H1 (cell line): ENCODE measurements around the gene ADRM1. TPM values are rescaled to one million over a fixed set of nuclear protein-coding genes. Genes with fewer than 3 reads are reported as not detected.

Experiments used
- CTCF ChIA-PET: fragments of 300-600 bp; sonication (Branson Sonifier 250); formaldehyde crosslinking; loops from one replicate; lab custom pipeline; 2021; ENCODE audit not compliant: partially characterized antibody; lab: Charles Lee
- POLR2A ChIA-PET: fragments of 300-600 bp; sonication (Branson Sonifier 250); formaldehyde crosslinking; loops from one replicate; lab custom pipeline; 2021; ENCODE audit warnings: inconsistent platforms; ENCODE audit not compliant: partially characterized antibody; lab: Charles Lee
- DNase-seq, 2 experiments: peaks; one replicate each; pipeline versions ENCODE4 v3.0.0 to v3.0.0-alpha.2; 2010 to 2022; ENCODE audit warnings: low spot score in 2 of 2, low read depth in 1 of 2, mixed read lengths in 1 of 2
- FAIRE-seq: peaks from 2 replicates; lab custom pipeline; 2011; peaks lifted over from hg19 to GRCh38; lab: Jason Lieb, UNC
- H2AFZ ChIP-seq: 2 replicates; pipeline ENCODE4 v1.8.1; 2012; ENCODE audit warnings: low read length, inconsistent platforms
- H2AK5ac ChIP-seq: 2 replicates; pipeline ENCODE4 v1.6.1; 2013; ENCODE audit warnings: low read depth, low read length
- H2BK120ac ChIP-seq: replicated peaks from 2 replicates; pipeline ENCODE3; 2013; ENCODE audit warnings: low read depth, low read length, inconsistent platforms
- H2BK12ac ChIP-seq: 2 replicates; pipeline ENCODE4 v1.6.1; 2013; ENCODE audit warnings: low read depth, low read length
- H2BK15ac ChIP-seq: 2 replicates; pipeline ENCODE4 v1.6.1; 2013; ENCODE audit warnings: low read length
- H2BK20ac ChIP-seq: 2 replicates; pipeline ENCODE4 v1.6.1; 2013; ENCODE audit warnings: low read length
- H2BK5ac ChIP-seq: 2 replicates; pipeline ENCODE4 v1.6.1; 2013; ENCODE audit warnings: low read depth, low read length
- H3K14ac ChIP-seq: 2 replicates; pipeline ENCODE4 v1.6.1; 2013; ENCODE audit warnings: inconsistent platforms; ENCODE audit not compliant: insufficient read length
- H3K18ac ChIP-seq: 2 replicates; pipeline ENCODE4 v1.6.1; 2013; ENCODE audit warnings: low read length; ENCODE audit errors: extremely low read depth
- H3K23ac ChIP-seq: 2 replicates; pipeline ENCODE4 v1.6.1; 2013; ENCODE audit warnings: inconsistent platforms; ENCODE audit not compliant: insufficient read length
- H3K23me2 ChIP-seq: 2 replicates; pipeline ENCODE4 v1.6.1; 2013; ENCODE audit warnings: low read depth, low read length
- H3K27ac ChIP-seq: 2 replicates; pipeline ENCODE4 v1.6.1; 2011; ENCODE audit warnings: low read depth, low read length, inconsistent platforms
- H3K27me3 ChIP-seq, 4 experiments: replicated peaks in 1 of 4; 1 replicate in 1 of 4; 2 replicates in 3 of 4; pipeline versions ENCODE4 v1.6.1 to v1.8.1; 2011 to 2013; ENCODE audit warnings: low read length in 3 of 4, mild to moderate bottlenecking in 3 of 4, inconsistent platforms in 2 of 4, mixed read lengths in 2 of 4, moderate library complexity in 1 of 4; ENCODE audit not compliant: control insufficient read depth in 3 of 4, insufficient read depth in 3 of 4; ENCODE audit errors: extremely low read depth in 1 of 4
- H3K36me3 ChIP-seq, 4 experiments: 2 replicates each; pipeline versions ENCODE4 v1.6.1 to v1.8.1; 2011 to 2013; ENCODE audit warnings: mild to moderate bottlenecking in 4 of 4, low read length in 3 of 4, moderate library complexity in 2 of 4, control low read depth in 1 of 4, inconsistent platforms in 1 of 4; ENCODE audit not compliant: insufficient read depth in 4 of 4, control insufficient read depth in 2 of 4
- H3K4ac ChIP-seq: replicated peaks from 2 replicates; pipeline ENCODE3; 2013; ENCODE audit warnings: low read length, low read depth, mixed read lengths, inconsistent platforms; ENCODE audit not compliant: insufficient read length
- H3K4me1 ChIP-seq, 4 experiments: replicated peaks in 1 of 4; 1 replicate in 1 of 4; 2 replicates in 3 of 4; pipeline versions ENCODE4 v1.6.1 to v1.8.1; 2011 to 2013; ENCODE audit warnings: low read length in 3 of 4, inconsistent platforms in 2 of 4, mixed read lengths in 1 of 4; ENCODE audit not compliant: insufficient read depth in 4 of 4, control insufficient read depth in 3 of 4
- H3K4me2 ChIP-seq, 2 experiments: 2 replicates each; pipeline versions ENCODE4 v1.6.1 to v1.8.1; 2011 to 2013; ENCODE audit warnings: low read depth in 2 of 2, low read length in 2 of 2, control low read depth in 1 of 2, inconsistent platforms in 1 of 2, mild to moderate bottlenecking in 1 of 2; ENCODE audit not compliant: insufficient read depth in 1 of 2
- H3K4me3 ChIP-seq, 4 experiments: fragments of 200-600, 300-600 bp in 1 of 4; sonication (generic), shearing (Covaris generic), sonication (Bioruptor Twin) in 1 of 4; 2 replicates each; pipeline versions ENCODE4 v1.5.1 to v1.8.1; 2011 to 2016; ENCODE audit warnings: low read length in 4 of 4, low read depth in 3 of 4, control low read depth in 2 of 4, inconsistent platforms in 2 of 4, mild to moderate bottlenecking in 2 of 4, mixed read lengths in 1 of 4, moderate library complexity in 1 of 4; ENCODE audit not compliant: insufficient read depth in 2 of 4; ENCODE audit errors: extremely low read depth in 1 of 4
- H3K56ac ChIP-seq: replicated peaks from 2 replicates; pipeline ENCODE3; 2013; ENCODE audit warnings: low read depth, mild to moderate bottlenecking, mixed read lengths, low read length, inconsistent platforms; ENCODE audit not compliant: insufficient read length
- H3K79me1 ChIP-seq: 2 replicates; pipeline ENCODE4 v1.6.1; 2013; ENCODE audit warnings: low read depth, low read length, control low read depth
- H3K79me2 ChIP-seq, 2 experiments: 2 replicates each; pipeline versions ENCODE4 v1.6.1 to v1.8.1; 2012 to 2013; ENCODE audit warnings: low read length in 2 of 2, mild to moderate bottlenecking in 2 of 2, inconsistent platforms in 1 of 2; ENCODE audit not compliant: insufficient read depth in 2 of 2, control insufficient read depth in 1 of 2
- H3K9ac ChIP-seq, 4 experiments: replicated peaks in 1 of 4; 1 replicate in 1 of 4; 2 replicates in 3 of 4; pipeline versions ENCODE4 v1.6.1 to v1.8.1; 2011 to 2013; ENCODE audit warnings: low read depth in 3 of 4, low read length in 3 of 4, control low read depth in 2 of 4, mild to moderate bottlenecking in 2 of 4, moderate library complexity in 2 of 4, inconsistent platforms in 1 of 4; ENCODE audit errors: extremely low read depth in 1 of 4
- H3K9me3 ChIP-seq, 2 experiments: 2 replicates each; pipeline versions ENCODE4 v1.6.1 to v1.8.1; 2012 to 2013; ENCODE audit warnings: mild to moderate bottlenecking in 2 of 2, moderate library complexity in 2 of 2, control low read depth in 1 of 2, inconsistent platforms in 1 of 2, low read depth in 1 of 2, low read length in 1 of 2, mixed read lengths in 1 of 2; ENCODE audit not compliant: insufficient read depth in 2 of 2
- H4K20me1 ChIP-seq, 2 experiments: replicated peaks in 1 of 2; 2 replicates each; pipeline versions ENCODE3 to v1.8.1; 2011 to 2013; ENCODE audit warnings: inconsistent platforms in 2 of 2, low read length in 2 of 2, mild to moderate bottlenecking in 1 of 2; ENCODE audit not compliant: insufficient read depth in 2 of 2, control insufficient read depth in 1 of 2
- H4K5ac ChIP-seq: 2 replicates; pipeline ENCODE4 v1.6.1; 2013; ENCODE audit warnings: low read length, low read depth, mixed read lengths, inconsistent platforms; ENCODE audit not compliant: insufficient read length
- H4K8ac ChIP-seq: 2 replicates; pipeline ENCODE4 v1.8.0; 2013; ENCODE audit warnings: mild to moderate bottlenecking, moderate library complexity, low read length, inconsistent platforms; ENCODE audit not compliant: insufficient read depth; ENCODE audit errors: extremely low read depth
- H4K91ac ChIP-seq: replicated peaks from 2 replicates; pipeline ENCODE3; 2013; ENCODE audit warnings: low read length, mixed read lengths, inconsistent platforms; ENCODE audit not compliant: insufficient read length
- ATF2 ChIP-seq: IDR thresholded peaks from 2 replicates; pipeline ENCODE4 v1.6.1; 2012; ENCODE audit warnings: low read length, inconsistent platforms
- BCL11A ChIP-seq, 2 experiments: IDR thresholded peaks; one replicate each; pipeline ENCODE4 v1.6.1; 2011; ENCODE audit warnings: low read depth in 2 of 2, low read length in 2 of 2, mild to moderate bottlenecking in 2 of 2
- GTF2F1 ChIP-seq: IDR thresholded peaks from 2 replicates; pipeline ENCODE4 v1.6.1; 2012; ENCODE audit warnings: low read depth, low read length, improper control_type of control experiment, borderline replicate concordance
- HDAC6 ChIP-seq: IDR thresholded peaks from one replicate; pipeline ENCODE4 v1.7.1; 2012; ENCODE audit warnings: low read depth, mild to moderate bottlenecking, inconsistent platforms, low read length, moderate library complexity
- JUN ChIP-seq: IDR thresholded peaks from 2 replicates; pipeline ENCODE4 v1.6.1; 2011; ENCODE audit warnings: low read depth, mild to moderate bottlenecking, improper control_type of control experiment, low read length
- NANOG ChIP-seq: IDR thresholded peaks from 2 replicates; pipeline ENCODE4 v1.6.1; 2011; ENCODE audit warnings: low read length, low read depth, mild to moderate bottlenecking, inconsistent platforms; ENCODE audit not compliant: insufficient read depth, poor library complexity, severe bottlenecking
- RXRA ChIP-seq: IDR thresholded peaks from 2 replicates; pipeline ENCODE4 v1.6.1; 2011; ENCODE audit warnings: low read depth, mild to moderate bottlenecking, low read length, moderate library complexity; ENCODE audit not compliant: insufficient read depth
- SAP30 ChIP-seq: fragments of 300-600 bp; sonication (generic); IDR thresholded peaks from 2 replicates; pipeline ENCODE4 v1.7.1; 2012; ENCODE audit warnings: low read length, moderate library complexity, mild to moderate bottlenecking, inconsistent platforms; ENCODE audit not compliant: insufficient read depth, insufficient replicate concordance
- SIN3A ChIP-seq, 2 experiments: IDR thresholded peaks in 1 of 2; conservative IDR thresholded peaks in 1 of 2; 2 replicates each; pipeline ENCODE4 v1.6.1; 2011 to 2012; ENCODE audit warnings: low read length in 2 of 2, improper control_type of control experiment in 1 of 2, low read depth in 1 of 2, mild to moderate bottlenecking in 1 of 2
- SIRT6 ChIP-seq: IDR thresholded peaks from one replicate; pipeline ENCODE4 v1.7.1; 2012; ENCODE audit warnings: low read length, inconsistent platforms
- SP1 ChIP-seq: IDR thresholded peaks from 2 replicates; pipeline ENCODE4 v1.6.1; 2011; ENCODE audit warnings: low read depth, low read length
- YY1 ChIP-seq: IDR thresholded peaks from 2 replicates; pipeline ENCODE4 v1.6.1; 2011; ENCODE audit warnings: low read depth, mild to moderate bottlenecking, low read length
- WGBS, 2 experiments: shearing (Covaris generic) in 1 of 2; methylation state at CpG; one replicate each; pipeline versions ENCODE4 v1.1.6 to v1.1.7; 2013 to 2015; ENCODE audit warnings: low lambda C conversion rate in 2 of 2, mixed read lengths in 2 of 2, inconsistent platforms in 1 of 2, low coverage in 1 of 2, missing lambda C conversion rate in 1 of 2; ENCODE audit not compliant: insufficient replicate concordance in 2 of 2, insufficient coverage in 1 of 2, insufficient read length in 1 of 2; ENCODE audit errors: extremely low coverage in 1 of 2, missing lambda C conversion rate in 1 of 2; 5-methylcytosine and 5-hydroxymethylcytosine counted together
- polyA plus RNA-seq, 7 experiments: library from polyadenylated mRNA; depleted of rRNA in 3 of 7; stranded (reverse) in 5 of 7; unstranded in 2 of 7; fragments of >200 nt in 5 of 7; fragments of 200-250 nt in 2 of 7; gene quantifications; 1 replicate in 5 of 7; 2 replicates in 1 of 7; 4 replicates in 1 of 7; pipeline versions ENCODE4 v1.2.1 to v1.2.3, GENCODE V29; 2011 to 2013; ENCODE audit warnings: missing spikeins in 2 of 7, mixed read lengths in 2 of 7
- total RNA-seq: library from RNA; stranded (reverse); fragmentation: NEBNext Ultra II Directional; extraction: Animal tissue kit (Norgen Biotek cat#: 25700); gene quantifications from 2 replicates; pipeline ENCODE4 v1.2.1, GENCODE V29; 2021

ADRM1 gene
- total and polyA plus RNA-seq, 2 of the 8 experiments (the other 6 are each of a cell fraction or from before 2014, with no cell fraction given): 126 to 214 TPM

DNA sequence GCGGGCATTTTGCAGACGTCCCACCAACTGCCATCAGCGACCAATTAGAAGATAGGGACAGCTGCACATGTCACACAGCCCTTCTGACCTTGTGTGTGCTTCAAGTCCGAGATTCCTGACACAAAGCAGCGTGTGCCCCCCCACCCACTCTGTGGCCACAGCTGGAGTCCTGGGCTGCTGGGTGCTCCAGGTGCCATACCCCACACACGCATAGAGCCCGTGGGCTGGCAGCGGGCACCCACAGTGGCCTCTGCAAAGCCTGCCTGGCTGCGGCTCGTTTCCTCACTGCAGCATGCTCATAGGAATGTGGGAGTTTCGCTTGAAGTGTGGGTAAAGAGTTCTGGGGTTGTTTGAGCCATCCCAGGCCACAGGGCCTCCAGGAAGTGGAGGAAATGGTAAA is 2.5 kb upstream of the ADRM1 start:
- ChIA-PET POLR2A (interaction anchor here (0.7 to 14.6 kb wide), 6 partner anchors 9 to 90 kb away, joined by 3 to 170 read pairs (median 4); partner anchors contain the start of gene LAMA5), CTCF (interaction anchor here (0.9 to 2.1 kb wide), 10 partner anchors 9 to 82 kb away, joined by 3 to 9 read pairs (median 5); no protein-coding TSS in a partner anchor)
- H4K91ac ChIP-seq: no peak overlapping the region
- peaks cover 19 to 25% of the 10 kb centered on the region in 2 experiments for H4K20me1 ChIP-seq
- H3K79me2 ChIP-seq: peaks cover 18 to 23% of the 10 kb centered on the region in 2 experiments; a peak in 3 of 4 replicates
- no peaks in the 10 kb centered on the region for H3K9me3 ChIP-seq
- H3K27ac ChIP-seq: no peak overlapping the region
- no peak overlapping the region for H2AK5ac ChIP-seq
- no peak for DNase-seq
- H2BK5ac ChIP-seq: no peak overlapping the region
- H3K23ac ChIP-seq: no peak overlapping the region
- H2BK20ac ChIP-seq: no peak overlapping the region
- peaks cover 10% of the 10 kb centered on the region; the same call in 1 of the 2 replicates for H3K23me2 ChIP-seq
- peaks cover 14% of the 10 kb centered on the region for H3K79me1 ChIP-seq
- no peak for FAIRE-seq
- H2AFZ ChIP-seq: no peak overlapping the region
- no peak overlapping the region for H2BK15ac ChIP-seq
- no peaks in the 10 kb centered on the region for H3K27me3 ChIP-seq
- no peak overlapping the region for H3K4me2 ChIP-seq
- no peak overlapping the region for H2BK120ac ChIP-seq
- H3K4ac ChIP-seq: no peak overlapping the region
- no peak overlapping the region for H3K4me3 ChIP-seq
- no peak overlapping the region for H2BK12ac ChIP-seq
- H4K5ac ChIP-seq: no peak overlapping the region
- H3K14ac ChIP-seq: no peak overlapping the region
- peaks cover 0 to 9% (median 4%) of the 10 kb centered on the region in 4 experiments; a peak in 5 of 7 replicates for H3K4me1 ChIP-seq
- H3K18ac ChIP-seq: no peak overlapping the region
- H4K8ac ChIP-seq: no peak overlapping the region; the same call in 1 of the 2 replicates
- H3K56ac ChIP-seq: no peak overlapping the region
- no peak overlapping the region for H3K9ac ChIP-seq
- 83% methylated on average over 11 of the region's 11 CpGs; no CpG with 5 or more reads in 1 of the 2 experiments for WGBS, 2 experiments
- peaks cover 6 to 19% (median 9%) of the 10 kb centered on the region in 4 experiments; a peak in 5 of 8 replicates for H3K36me3 ChIP-seq
- no peak for TF ChIP-seq HDAC6
- no peak for TF ChIP-seq SAP30
- no peak for TF ChIP-seq YY1
- TF ChIP-seq RXRA: no peak
- no peak for TF ChIP-seq SIN3A (conservative IDR thresholded peaks at IDR 0.05 in 1 of 2, IDR thresholded peaks at IDR 0.05 in 1 of 2; ENCODE audit: low read depth in 1 of 2, low read length in 2 of 2)
- TF ChIP-seq SP1: no peak
- TF ChIP-seq ATF2: no peak
- no peak for TF ChIP-seq GTF2F1
- TF ChIP-seq BCL11A (IDR thresholded peaks at IDR 0.05; ENCODE audit: low read depth in 2 of 2, low read length in 2 of 2): no peak
- TF ChIP-seq JUN: no peak
- no peak for TF ChIP-seq NANOG
- no peak for TF ChIP-seq SIRT6
